HG03045 (cell line): ENCODE results near the gene ARHGAP31.
A peak's percentile ranks its signal among the peaks of the same experiment; 100 is the strongest.
"Not testable (repeated sequence)": the region's sequence is repeated elsewhere in the genome, so short reads cannot be mapped to it uniquely, and the experiment has no call there.

Experiments
- ATAC-seq: cut with Tn5 transposase; IDR thresholded peaks from one replicate; pipeline ENCODE4 v1.9.1; 2021; ENCODE audit warnings: mild to moderate bottlenecking, moderate library complexity; ENCODE audit not compliant: unreplicated experiment

The ARHGAP31 gene

DNA sequence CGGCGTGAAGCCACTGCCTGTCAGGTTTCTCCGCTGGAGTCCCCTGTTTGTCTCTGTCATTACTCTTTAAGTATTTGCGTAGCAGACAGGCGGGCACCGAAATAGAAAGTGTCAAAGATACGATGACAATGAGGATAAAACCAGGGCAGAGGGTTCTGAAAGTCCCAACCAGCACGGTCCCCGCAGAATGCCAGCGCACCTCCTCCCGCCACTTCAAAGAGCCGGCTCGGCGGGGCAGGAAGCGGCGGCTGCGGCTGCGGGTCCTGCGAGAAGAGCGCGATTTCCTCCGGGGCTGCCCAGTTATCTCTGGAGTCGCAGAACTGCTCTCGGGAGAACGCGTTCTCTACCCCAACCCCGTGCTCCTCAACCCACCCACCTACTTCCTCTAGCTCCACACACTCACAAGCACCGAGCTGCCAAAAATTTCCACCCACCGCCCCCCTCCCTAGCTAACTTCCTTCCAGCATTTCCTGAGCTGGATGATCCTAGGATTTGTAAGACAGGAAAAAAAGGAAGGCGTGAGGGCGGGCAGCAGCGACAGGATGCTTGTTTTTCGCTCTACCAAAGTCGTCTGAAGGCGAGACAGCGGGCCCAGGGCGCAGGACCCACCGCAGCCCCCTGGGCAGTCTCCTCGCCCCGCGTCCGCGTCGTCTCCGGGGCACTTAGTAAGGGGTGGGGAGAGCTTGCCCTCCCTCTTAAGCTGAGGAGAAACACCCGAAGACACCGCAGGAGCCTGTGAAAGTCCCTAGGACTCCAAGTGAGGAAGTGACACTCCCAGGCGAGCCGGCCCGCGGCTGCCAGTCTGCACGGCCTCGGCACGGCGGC is at the start of gene ARHGAP31:
Gene ARHGAP31 (plus strand): TSS at position 513 of the 825 bp plus-strand sequence. CDS start 522 bp downstream, outside the sequence.
- peak; percentile 77 for ATAC-seq

- ATAC-seq = no peak
Measured at GRCh38 chr3:119245778-119246177, 48.4 kb upstream of the ARHGAP31 start.

GRCh38 chr3:119255214-119255613 is 39.0 kb upstream of the ARHGAP31 start:
- ATAC-seq = no peak

GRCh38 chr3:119257111-119257510 is 37.1 kb upstream of the ARHGAP31 start:
- no peak for ATAC-seq

- ATAC-seq = peak; percentile 60
Measured at GRCh38 chr3:119257654-119258410, 36.4 kb upstream of the ARHGAP31 start.

DNA sequence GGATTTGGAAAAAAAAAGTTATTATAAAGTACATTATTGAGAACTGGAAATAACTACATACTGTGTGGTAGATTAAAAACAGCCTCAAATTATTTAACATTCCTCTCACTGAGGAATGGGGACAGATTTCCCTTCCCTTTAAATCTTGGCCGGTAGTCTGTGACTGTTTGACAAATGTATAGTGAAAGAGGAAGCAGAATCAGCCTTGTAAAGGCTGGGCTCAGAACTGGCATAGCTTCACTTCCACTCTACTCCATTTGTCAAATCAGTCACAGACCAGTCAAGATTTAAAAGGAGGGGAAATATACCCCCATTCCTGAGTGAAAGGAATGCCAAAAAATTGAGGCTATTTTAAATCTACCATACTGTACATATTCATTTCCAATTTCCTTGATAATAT is 35.3 kb upstream of the ARHGAP31 start:
- peak; percentile 87 for ATAC-seq

GRCh38 chr3:119259821-119260220 is 34.4 kb upstream of the ARHGAP31 start:
- ATAC-seq = no peak

GRCh38 chr3:119261055-119261454 is 33.1 kb upstream of the ARHGAP31 start:
- no peak for ATAC-seq

- ATAC-seq = not testable (repeated sequence)
Measured at GRCh38 chr3:119270212-119270611, 24.0 kb upstream of the ARHGAP31 start.

- no peak for ATAC-seq
Measured at GRCh38 chr3:119276680-119277079, 17.5 kb upstream of the ARHGAP31 start.

GRCh38 chr3:119279101-119279554 is 15.1 kb upstream of the ARHGAP31 start:
- ATAC-seq = no peak

- ATAC-seq = no peak
Measured at GRCh38 chr3:119279584-119280243, 14.5 kb upstream of the ARHGAP31 start.

DNA sequence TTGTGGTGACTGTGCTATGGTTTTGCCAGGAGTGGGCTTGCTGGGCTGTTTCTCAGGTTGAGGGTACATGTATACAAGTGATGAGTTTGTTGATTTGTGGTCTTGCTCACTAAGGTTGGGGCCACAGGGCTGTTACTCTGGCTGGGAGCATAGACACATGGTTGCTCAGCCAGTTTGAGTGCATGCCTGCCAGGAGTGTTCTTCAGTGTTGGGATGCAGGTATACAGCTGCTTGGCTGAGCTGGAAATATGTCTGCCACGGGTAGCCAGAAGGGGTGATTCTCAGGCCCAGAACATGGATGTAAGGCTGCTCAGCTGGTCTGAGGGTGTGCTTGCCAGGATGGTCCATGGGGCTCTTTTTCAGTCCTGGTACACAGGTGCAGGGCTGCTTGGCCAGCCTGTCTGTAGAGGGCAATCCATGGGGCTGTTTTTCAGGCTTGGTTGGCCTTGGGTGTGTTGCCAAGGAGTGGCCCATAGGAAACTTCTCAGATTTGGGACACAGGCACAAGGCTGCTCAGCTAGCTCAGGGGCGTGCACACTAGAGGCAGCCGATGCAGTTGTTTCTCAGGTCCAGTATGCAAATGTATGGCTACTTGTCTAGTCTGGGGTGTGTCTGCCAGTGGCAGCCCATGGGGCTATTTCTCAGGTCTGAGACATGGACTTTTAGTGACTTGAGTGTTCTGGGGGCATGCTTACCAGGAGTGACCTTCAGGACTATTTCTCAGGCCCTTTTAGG is 5.3 kb upstream of the ARHGAP31 start:
- no peak for ATAC-seq

DNA sequence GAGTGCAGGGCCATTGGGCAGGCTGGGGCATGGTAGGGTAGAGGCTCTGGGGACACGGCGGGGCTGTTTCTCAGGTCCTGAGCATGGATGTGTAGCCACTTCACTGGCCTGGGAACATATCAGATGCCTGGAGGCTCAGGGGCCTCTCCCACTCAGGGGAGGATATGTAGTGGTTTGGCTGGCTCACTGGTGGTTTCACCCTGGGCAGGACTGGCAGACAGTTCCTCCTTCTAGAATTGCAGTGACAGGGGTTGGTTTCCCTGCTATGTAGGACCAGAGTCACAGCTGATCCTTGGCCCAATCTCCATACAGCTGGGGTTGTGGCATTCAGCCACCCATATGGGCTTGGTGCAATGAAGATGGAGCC is 4.8 kb upstream of the ARHGAP31 start:
- no peak for ATAC-seq

GRCh38 chr3:119290613-119291012 is 3.6 kb upstream of the ARHGAP31 start:
- no peak for ATAC-seq

DNA sequence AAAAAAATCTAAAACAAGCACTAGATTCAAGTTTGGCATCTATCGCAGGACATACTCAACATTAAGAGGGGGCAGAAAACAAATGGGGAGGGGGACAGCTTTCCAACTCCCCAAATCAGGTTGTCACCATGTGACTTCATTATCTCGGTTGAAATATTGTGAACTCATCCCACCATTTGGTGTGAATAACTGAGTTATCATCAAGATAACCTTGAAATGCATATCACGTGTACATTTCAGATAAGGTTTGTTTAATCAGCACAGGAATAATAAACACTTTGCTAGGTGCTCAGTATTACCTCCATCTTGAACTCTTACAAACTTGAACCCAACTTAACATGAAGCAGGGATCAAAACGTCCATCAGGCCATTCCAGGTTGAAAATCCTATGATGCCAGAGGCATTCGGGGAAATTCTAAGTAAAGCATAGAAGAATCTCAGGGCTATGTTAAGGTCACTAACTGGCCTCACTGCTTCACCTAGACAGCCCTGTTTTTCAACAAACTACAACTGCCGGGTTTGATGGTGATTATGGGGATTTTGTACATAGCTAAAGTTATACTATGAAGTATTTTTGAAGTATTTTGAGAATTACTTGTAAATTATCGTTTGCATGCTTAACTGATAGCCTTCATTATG is 3.0 kb upstream of the ARHGAP31 start:
- no peak for ATAC-seq

GRCh38 chr3:119292666-119293065 is 1.5 kb upstream of the ARHGAP31 start:
- ATAC-seq = no peak

- no peak for ATAC-seq
Measured at GRCh38 chr3:119293105-119293870, 895 bp upstream of the ARHGAP31 start.
